Fibroblast of peridontal ligament (primary cell): ENCODE data around the gene SEMA4G.

Experiments
- DNase-seq: peaks from one replicate; pipeline ENCODE4 v3.0.0-alpha.2; 2010; ENCODE audit errors: extremely low read depth

Gene SEMA4G, protein sequence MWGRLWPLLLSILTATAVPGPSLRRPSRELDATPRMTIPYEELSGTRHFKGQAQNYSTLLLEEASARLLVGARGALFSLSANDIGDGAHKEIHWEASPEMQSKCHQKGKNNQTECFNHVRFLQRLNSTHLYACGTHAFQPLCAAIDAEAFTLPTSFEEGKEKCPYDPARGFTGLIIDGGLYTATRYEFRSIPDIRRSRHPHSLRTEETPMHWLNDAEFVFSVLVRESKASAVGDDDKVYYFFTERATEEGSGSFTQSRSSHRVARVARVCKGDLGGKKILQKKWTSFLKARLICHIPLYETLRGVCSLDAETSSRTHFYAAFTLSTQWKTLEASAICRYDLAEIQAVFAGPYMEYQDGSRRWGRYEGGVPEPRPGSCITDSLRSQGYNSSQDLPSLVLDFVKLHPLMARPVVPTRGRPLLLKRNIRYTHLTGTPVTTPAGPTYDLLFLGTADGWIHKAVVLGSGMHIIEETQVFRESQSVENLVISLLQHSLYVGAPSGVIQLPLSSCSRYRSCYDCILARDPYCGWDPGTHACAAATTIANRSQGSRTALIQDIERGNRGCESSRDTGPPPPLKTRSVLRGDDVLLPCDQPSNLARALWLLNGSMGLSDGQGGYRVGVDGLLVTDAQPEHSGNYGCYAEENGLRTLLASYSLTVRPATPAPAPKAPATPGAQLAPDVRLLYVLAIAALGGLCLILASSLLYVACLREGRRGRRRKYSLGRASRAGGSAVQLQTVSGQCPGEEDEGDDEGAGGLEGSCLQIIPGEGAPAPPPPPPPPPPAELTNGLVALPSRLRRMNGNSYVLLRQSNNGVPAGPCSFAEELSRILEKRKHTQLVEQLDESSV

DNA sequence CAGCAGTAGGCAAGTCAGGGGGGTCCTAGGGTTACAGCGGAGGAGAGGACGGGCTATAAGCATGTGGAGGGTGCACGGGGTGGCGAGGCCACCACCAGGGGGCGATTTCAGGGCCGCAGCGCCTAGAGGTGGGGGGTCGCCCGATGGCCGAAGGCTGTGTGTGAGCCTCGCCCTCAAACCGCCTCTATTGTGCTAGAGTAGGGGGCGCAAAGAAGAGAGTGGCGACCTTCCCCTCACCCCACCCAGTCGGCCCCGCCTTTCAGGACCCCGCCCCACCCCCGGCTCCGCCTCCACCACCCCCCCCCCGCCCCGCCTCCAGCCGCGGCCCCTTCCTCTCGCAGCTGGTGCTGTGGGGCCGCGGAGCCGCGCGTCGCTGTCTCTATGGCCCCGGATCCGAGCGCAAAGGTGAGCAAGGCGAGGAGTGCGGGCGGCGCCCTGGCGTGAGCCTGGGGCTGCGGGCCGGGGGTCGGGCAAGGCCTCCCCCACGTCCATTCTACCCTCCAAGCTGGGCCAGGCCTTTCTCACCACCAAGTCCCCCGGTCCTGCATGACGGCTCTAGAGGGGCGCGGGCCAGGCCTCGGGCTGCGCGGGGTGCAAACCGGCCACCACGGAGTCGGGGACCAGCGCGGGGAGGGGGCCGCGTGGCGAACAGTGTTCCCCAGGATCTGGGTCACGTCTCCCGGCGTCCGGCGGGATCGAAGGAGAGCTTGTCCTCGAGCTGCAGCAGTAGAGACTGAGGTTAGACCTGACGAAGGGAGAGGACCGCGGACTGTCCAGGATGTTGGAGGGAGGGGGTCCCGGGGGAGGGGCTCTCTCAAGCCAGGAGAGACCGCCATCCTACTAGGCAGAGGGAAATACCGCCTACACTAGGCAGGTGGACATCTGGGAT is at the start of gene SEMA4G:
Gene SEMA4G, plus strand, starts transcription at position 318 of the 889 bp plus-strand sequence. CDS start 3,409 bp downstream, outside the sequence.
- peak; percentile 12 for DNase-seq

DNA sequence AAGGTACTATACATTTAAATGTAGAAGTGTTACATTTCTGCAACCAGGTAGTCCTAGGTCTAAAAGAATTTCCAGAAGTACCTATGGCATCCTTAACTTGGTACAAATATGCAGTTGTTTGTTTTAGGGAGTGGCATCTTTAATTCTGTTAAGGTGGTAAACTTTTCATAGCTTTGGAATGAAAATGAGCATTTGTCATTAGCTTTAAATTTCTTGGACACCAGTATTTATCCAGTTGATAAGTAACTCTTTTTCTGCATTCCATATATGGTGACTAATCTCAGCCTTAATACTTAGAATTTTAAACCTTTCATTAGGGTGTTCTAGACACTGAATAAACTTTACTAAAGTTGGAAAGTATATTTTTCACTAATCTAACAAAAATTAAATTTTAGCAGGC is 45.7 kb upstream of the SEMA4G start:
- no peak for DNase-seq

DNA sequence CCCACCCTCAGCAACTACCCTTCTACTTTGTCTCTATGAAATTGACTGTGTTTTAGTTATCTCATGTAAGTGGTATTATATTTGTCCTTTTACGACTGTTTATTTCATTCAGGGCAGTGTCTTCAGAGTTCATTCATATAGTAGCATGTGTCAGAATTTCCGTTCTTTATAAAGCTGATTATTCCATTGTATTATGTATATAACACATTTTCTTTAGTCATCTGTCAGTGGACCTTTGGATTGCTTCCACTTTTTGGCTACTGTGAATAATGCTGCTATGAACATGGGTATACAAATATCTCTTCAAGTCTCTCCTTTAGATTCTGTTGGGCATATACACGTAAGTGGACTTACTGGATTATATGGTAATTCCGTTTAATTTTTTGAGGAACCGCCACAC is 42.0 kb upstream of the SEMA4G start:
- DNase-seq, result no peak

DNA sequence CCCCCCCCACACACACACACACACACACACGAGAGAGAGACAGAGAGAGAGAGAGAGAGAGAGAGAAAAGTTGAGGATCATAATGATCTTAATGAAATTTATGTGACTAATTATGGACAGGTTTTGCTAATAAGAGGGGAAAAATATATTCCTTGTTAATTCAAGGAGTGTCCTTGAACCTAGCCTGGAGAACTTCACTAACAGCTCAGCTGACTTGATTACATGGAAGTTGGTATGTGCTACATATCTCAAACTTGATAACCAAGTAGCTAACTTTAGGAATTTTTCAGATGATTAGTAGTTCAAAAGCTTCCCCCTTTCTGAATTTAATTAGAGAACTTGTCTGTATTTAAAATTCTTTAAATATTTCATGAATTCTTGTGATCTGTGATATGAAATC is 41.3 kb upstream of the SEMA4G start:
- no peak for DNase-seq

DNA sequence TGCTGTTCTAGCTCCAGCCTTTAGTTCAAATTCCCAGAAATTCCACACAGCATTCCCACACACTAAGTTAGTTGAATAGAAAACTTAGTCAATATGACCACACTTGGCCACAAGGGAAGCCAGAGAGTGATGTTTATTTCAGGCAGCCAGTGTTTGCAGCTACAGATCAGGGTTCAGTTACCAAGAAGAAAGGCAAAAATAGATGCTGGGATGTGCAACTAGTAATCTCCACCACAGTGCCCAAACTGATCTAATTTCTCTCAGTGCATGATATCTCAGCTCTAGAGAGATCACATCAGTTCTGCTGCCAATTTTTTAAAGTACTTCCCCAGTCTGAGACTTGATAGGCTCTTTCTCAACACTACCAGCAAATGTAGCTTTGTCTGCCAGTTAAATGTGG is 38.9 kb upstream of the SEMA4G start:
- peak; percentile 63 for DNase-seq

DNA sequence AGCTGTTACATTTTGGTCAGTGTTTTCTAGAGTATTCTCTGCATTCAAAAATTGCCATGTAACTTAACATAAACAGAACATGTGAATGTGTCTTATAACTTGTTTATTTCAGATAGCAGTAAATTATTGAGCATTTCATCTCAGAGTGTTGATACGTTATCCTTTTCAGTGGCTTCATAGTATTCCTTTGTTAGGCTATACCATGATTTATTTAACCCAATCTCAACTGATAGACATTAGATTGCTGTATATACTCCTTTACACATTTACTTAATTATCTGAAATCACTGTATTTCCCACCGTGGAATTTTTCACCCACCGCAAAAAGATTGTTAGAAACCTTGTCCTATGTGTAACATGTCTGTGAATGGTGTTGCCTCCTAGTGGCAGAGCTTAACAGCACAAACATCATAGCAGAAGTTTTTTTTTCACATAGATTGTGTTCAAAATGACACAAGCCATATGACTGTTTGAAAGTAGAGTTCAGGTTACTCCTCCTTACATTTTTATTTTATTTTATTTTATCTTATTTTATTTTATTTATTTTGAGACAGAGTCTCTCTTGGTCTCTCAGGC is 35.1 kb upstream of the SEMA4G start:
- DNase-seq, result no peak

DNA sequence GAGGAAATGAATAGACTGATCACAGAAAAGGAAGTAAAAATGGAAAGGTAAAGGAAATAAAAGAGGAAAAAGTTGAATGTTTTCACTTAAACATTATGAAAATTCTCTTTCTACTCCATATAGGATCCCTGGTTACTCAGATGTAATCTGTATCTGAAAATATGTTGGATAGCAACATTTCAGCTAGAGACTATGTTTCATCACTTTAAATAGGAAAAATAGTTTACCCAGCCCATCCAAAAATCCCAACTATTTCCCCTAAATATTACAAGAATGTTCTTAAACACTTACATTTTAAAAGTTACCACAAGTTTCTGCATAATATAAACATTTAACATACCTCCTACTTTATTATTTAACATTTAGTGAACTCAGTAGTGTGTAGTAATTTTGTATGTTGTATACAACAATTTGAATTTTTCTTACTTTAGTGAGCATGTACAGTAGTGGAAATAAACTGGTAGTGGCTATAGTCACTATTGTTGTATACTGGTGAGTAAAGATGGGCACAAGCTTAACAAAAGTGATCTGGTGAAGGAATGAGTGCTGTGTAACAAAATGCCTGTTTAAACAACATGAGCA is 29.4 kb upstream of the SEMA4G start:
- peak; percentile 60 for DNase-seq

DNA sequence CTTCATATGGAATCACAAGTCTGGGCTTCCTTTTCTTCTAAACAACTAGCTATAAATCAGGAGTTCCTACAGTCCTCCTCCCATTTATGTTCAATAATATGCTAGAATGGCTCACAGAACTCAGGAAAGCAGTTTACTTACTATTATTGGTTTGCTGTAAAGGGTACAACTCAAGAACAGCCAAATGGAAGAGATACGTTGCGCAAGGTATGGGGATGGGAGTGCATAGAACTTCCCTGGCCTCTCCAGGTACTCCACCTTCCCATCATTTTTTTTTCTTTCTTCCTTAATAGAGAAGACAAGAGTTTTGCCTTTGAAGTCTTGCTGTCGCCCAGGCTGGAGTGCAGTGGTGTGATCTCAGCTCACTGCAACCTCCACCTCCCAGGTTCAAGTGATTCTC is 27.1 kb upstream of the SEMA4G start:
- no peak for DNase-seq

DNA sequence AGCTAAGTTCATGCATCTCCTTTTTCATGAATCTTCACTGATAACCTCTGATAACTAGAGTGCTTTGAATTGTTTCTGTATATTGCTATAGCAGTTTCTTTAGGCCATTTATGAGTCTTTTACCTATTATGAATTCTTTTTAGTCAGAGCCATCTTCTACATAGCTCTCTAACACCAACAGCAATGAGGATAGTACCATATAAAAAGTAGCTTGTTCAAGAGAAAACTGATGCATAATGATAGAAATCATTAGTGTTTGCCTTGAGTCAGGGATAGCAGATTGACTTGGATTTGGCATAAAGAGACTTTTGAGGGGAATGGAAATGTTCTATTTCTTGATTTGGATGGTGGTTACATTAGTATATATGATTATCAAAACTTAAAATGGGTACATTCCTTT is 25.8 kb upstream of the SEMA4G start:
- no peak for DNase-seq

DNA sequence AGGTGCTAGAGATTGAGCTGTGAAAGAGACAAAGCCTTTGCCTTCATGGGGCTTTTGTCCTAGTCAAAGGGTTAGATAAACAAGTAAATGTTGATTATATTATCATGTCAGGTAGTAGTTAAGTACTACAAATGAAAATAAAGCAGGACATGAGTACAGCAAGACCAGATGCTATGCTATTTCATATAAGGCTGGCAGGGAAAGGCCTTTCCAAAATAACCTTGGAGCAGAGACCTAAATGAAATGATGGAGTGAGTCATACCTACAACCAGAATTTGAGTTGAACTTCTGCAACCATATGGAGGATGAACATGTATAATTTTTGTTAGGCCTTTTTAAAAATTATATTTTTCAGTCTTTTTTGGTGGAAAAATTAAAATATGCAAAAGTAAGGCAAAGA is 23.6 kb upstream of the SEMA4G start:
- no peak for DNase-seq

DNA sequence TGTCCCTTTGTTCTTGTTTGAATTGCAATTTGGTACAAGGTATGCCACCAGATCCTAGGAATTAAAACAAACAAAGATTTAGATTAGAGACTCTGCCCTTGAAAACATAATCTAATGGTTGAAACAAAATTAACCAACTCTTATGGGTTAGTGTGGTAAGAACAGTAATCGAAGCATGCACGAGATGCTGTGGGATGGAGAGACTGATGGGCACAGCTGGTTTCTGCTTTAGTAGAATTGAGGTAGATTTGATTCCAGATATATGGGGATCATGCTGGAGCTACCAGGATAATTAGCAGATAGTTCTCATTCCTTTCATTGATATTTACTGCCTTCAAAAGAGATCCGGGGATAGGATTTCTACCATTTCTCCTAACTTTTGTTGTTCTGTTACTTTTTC is 20.4 kb upstream of the SEMA4G start:
- no peak for DNase-seq

DNA sequence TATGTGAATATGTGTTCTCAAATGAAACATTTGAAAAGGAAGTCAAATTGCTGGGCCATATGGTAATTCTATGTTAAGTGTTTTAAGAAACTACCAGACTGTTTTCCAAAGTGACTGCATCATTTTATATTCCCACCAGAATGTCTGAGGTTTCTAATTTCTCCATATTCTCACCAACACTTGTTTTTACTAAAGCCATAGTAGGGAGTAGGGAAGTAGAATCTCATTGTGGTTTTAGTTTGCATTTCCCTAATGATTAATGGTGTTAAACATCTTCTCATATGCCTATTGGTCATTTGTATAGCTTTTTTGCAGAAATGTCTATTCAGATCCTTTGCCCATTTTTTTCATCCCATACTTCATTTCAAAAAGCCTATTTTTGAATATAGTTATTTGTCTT is 9.1 kb upstream of the SEMA4G start:
- no peak for DNase-seq

DNA sequence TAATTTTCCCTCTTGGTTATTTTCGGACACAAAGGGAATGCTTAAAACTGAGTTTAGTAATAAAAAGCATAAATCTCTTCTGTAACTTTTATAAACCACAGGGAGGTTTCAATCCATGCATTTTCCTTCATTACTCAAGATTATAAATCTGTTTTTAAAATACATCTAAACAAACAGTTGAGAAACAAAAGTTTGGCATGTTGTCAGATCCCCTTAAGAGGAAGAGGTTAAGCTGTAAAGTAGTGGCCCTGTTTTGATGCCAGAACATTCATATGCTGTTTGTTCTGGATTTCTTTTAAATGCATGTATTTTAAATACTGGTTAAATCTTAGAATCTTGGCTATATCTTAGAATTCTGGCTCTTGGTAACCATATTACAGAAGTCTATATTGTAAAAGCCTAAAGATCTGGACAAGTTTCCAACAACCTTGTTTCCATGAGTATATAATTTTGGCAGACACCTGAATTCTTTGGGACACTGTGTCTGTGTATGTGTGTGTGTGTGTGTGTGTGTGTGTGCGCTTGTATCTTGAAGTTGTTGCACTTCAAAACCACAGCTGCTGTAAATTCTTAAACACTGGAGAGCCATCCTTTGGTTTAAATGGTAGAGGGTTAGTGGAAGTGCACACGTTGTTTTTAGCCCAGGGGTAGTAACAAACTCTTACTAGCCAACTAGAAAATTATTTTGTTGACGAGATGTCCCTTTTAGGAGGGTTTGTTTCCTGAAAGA is 6.8 kb upstream of the SEMA4G start:
- DNase-seq, result no peak

DNA sequence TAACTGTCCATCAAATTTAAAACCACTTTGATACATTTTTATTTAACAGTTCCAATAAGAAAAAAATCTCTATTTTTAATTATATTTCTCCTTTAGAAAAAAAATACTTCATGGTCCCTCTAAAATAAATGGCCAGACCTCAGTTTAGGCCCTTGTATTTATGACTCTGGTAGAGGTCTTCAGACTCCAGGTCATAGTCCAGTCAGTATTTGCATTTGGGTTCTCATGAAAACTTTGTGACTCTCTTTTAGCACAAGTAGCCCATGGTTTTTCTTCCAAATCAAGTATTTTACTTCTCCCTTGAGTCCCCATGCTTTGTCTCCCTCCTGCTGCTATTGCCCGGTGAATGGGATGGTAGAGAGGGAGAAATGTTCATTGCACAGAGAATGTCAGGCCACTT is 5.5 kb upstream of the SEMA4G start:
- no peak for DNase-seq

DNA sequence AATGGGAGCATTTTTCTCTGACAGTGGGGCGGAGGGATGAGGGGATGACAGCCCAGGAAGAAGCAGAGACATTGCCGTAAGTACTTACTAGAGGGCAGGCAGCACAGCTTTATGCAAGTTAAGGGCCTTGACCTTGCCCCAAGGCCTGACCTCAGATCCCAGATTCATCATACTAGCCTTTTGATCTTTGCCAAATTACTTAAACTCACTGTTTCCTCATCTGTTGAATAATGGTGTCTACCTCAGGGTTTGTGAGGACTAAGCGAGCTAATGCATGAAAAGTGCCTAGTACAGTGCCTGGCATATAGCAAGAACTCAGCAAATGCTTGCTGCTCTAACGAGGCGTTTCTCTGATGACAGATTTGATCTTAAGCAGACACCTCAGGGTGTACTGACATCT is 3.5 kb upstream of the SEMA4G start:
- DNase-seq, result no peak

DNA sequence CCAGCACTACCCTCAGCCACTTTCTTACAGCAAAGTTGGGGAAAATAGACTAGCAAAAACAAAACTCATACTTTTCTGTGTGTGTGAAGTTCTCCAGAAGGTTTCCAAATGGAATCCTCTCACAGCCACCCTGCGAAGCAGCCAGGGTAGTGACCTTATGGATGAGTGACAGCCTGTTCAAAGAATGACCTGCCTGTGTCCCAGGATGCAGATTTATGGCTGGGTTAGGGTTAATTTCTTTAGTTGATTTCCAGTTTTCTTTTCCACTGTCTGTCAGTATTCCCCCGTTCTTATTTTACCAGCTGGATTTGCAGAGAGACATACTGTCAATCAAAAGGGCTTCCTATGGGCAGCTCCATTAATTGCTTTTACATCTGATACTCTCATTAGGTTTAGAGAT is 2.4 kb upstream of the SEMA4G start:
- DNase-seq, result no peak

DNA sequence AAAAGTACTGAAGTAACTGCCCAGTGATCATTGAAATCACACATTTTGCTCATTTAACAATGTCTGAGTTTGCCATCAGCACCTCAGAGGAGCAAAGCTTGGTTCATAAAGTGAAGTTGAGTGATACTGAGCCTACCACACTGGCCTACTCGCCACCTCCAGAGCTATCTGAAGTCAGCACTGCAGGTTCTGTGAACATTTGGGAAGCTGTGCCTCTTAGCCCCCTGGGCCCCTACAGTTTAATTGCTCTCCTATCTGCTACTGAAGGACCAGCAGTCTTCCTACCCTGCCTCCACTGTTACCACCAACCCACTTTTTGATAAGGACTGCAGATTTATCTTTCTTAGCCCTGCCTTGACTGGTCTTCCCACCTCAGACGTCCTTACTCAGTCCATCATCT is 2.0 kb upstream of the SEMA4G start:
- DNase-seq, result no peak

DNA sequence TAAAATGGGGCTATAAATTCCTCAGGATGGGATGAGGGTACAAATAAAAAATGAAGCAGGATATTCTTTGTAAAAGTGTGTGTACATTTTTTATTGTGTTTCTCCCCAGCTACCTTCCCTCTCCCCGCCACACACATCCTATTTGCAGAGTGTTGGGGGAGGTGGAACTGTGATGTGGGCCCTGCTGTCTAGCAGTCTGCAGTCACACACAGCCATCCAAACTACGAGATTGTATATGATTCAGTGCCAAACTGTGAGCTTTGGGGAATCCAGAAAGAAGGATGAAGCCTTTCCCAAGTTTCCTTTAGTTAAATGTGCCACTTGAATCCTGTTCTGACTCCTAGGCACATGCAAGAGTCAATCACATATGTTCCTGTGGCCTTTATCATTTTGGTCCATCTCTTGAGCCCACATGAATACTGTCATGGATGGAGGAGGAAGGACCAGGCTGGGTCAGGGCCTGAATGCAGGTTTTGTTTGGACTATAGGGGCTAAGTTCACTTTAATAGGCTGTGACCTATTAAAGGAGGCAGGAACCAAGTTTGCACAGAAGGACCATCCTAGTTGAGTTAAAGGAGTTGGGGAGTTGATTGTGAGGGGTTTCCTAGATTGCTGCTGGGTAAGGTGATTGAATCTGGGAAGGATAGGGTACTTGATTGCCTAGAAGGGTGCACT is 1.1 kb upstream of the SEMA4G start:
- no peak for DNase-seq

DNA sequence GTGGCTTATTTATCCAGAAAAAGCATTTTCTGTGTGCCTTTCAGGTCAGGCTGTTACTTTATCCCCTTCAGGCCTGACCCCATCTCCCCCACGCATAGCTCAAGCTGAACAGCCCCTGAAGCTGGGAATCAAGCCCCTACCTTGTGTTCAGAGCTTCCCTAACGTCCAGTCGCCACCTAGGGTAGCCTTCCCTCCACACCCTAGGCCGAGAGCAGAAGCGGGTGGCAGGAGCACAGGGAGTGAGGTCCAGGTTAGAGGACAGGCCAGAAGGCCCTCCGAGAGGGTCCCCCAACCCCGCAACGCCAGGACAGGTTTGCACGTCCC is 479 bp upstream of the SEMA4G start:
- DNase-seq, result no peak
